SK-N-MC (cell line): ENCODE measurements around the gene NAP1L4.

ENCODE experiments used
- EZH2 ChIP-seq: fragments of 200-600 bp; sonication (generic); IDR thresholded peaks from one replicate; pipeline ENCODE4 v1.6.1; 2017; ENCODE audit warnings: antibody characterized with exemption
- FOXP2 ChIP-seq: optimal IDR thresholded peaks from 2 replicates; pipeline ENCODE3; 2011; ENCODE audit warnings: mild to moderate bottlenecking, moderate library complexity; ENCODE audit not compliant: insufficient read depth; ENCODE audit errors: extremely low read length, control extremely low read depth
- POLR2AphosphoS5 ChIP-seq: IDR thresholded peaks from 2 replicates; pipeline ENCODE4 v1.6.1; 2012; ENCODE audit warnings: mild to moderate bottlenecking, low read depth, low read length, borderline replicate concordance

DNA sequence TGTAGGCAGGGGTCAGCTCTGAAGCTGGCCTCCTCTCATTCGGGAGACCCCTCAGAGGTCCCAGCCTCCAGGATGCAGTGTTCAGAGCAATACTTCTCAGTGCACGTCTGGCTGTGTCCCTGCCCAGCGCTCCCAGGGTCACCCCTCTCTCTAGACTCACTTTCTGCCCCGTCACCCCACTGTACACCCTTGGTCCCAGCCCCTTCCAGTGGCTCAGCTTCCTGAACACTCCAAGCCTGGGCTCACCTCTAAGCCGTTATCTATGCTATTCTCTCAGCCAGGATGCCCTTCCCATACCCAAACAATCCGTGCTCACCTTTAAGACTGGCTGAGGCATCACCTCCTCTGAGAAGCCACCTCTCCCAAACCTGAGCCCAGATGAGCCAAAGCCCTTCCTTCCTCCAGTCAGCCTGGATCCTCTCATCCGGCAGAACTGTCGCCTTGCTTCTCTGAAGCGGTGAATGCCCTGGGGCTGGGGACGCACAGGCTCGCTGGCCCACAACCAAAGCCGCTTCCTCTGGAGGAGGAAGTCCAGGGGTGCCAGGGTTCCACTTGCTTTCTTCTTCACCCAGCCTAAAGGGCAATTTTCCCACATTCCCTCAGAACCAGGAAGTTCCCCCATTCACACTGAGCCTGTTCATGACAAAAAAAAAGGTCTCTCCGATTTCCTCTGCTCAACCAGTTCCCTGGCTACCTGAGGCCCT is 92.9 kb downstream of the NAP1L4 start:
- no peak for TF ChIP-seq POLR2AphosphoS5
- no peak for TF ChIP-seq EZH2
- TF ChIP-seq FOXP2: no peak
